ENCODE results near the gene TRIM2.

TRIM2 gene

DNA sequence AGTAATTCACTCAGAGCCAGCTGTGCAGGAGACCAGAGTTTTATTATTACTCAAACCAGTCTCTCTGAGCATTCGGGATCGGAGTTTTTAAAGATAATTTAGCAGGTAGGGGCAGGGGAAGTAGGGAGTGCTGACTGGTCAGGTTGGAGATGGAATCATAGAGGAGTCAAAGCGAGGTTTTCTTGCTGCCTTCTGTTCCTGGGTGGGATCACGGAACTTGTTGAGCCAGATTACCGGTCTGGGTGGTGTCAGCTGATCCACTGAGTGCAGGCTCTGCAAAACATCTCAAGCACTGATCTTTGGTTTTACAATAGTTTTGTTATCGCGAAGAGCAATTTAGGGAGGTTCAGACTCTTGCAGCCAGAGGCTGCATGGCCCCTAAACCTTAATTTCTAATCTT lies 63.6 kb downstream of the TRIM2 start:
- Histone ChIP-seq H3K9me3 (replicated peaks in 1 of 2; ENCODE audit: control insufficient read depth in 2 of 2, insufficient read depth in 1 of 2, low read depth in 1 of 2, low read length in 2 of 2) (peaks cover 3 to 9% of the 10 kb centered on the region in 2 donors), H3K4me2 (ENCODE audit: insufficient read depth, low read length, poor library complexity, severe bottlenecking) (no peak overlapping the region), H3K4ac (ENCODE audit: low read length) (no peak overlapping the region), H2BK5ac (ENCODE audit: low read length) (no peak overlapping the region), H3K4me3 (ENCODE audit: low read length in 2 of 2) (no peak overlapping the region), H3K79me1 (ENCODE audit: low read depth, low read length) (no peaks in the 10 kb centered on the region), H4K8ac (ENCODE audit: low read depth, low read length) (no peak overlapping the region), H2AFZ (ENCODE audit: low read length) (no peak overlapping the region), H3K27me3 (ENCODE audit: control insufficient read depth in 3 of 3, insufficient read depth in 3 of 3, low read depth in 1 of 3, low read length in 3 of 3) (no peaks in the 10 kb centered on the region), H4K91ac (ENCODE audit: low read depth, low read length, poor library complexity) (no peak overlapping the region), H2BK15ac (ENCODE audit: low read length) (no peak overlapping the region), H3K18ac (ENCODE audit: low read length) (no peak overlapping the region), H3K14ac (ENCODE audit: low read length) (no peak overlapping the region), H2BK12ac (ENCODE audit: low read length) (no peak overlapping the region), H3K9ac (ENCODE audit: low read depth, low read length, poor library complexity) (no peak overlapping the region), H3K4me1 (ENCODE audit: control insufficient read depth in 2 of 2, insufficient read depth in 1 of 2, low read depth in 1 of 2, low read length in 2 of 2) (peaks cover 3 to 30% of the 10 kb centered on the region in 2 donors), H3K36me3 (replicated peaks in 1 of 2; ENCODE audit: control insufficient read depth in 2 of 2, insufficient read depth in 2 of 2, low read length in 2 of 2) (peaks cover 9 to 46% of the 10 kb centered on the region in 2 donors), H3K23ac (ENCODE audit: low read depth, low read length, poor library complexity) (no peak overlapping the region), H2AK5ac (ENCODE audit: low read depth, low read length) (no peak overlapping the region), H3K27ac (replicated peaks; ENCODE audit: low read length) (no peak overlapping the region), H2BK120ac (ENCODE audit: low read depth, low read length) (no peak overlapping the region)
- DNase-seq (ENCODE audit: low spot score): no peak
- no CpG with 5 or more reads among the region's 7 CpGs for WGBS, 2 donors (ENCODE audit: extremely low coverage in 2 of 2, insufficient read length in 2 of 2, insufficient replicate concordance in 1 of 2)

DNA sequence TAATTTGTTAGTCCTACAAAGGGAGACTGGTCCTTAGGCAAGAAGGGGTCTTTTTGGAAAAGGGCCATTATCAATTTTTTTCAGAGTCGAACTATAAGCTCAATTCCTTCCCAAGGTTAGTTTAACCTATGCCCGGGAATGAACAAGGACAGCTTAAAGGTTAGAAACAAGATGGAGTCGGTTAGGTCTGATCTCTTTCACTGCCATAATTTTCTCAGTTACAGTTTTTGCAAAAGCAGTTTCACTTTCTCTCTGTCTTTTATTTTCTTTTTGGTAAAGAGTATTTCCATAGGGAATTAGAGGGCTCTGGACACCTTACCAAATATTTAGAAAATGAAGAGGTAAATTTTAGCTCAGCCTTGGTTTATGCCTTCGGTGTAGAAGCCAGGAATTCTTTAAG lies 64.1 kb downstream of the TRIM2 start:
- Histone ChIP-seq H3K27ac (replicated peaks; ENCODE audit: low read length) (no peak overlapping the region), H2BK15ac (ENCODE audit: low read length) (no peak overlapping the region), H3K27me3 (ENCODE audit: control insufficient read depth in 3 of 3, insufficient read depth in 3 of 3, low read depth in 1 of 3, low read length in 3 of 3) (no peaks in the 10 kb centered on the region), H3K4ac (ENCODE audit: low read length) (no peak overlapping the region), H3K9ac (ENCODE audit: low read depth, low read length, poor library complexity) (no peak overlapping the region), H3K18ac (ENCODE audit: low read length) (no peak overlapping the region), H3K4me3 (ENCODE audit: low read length in 2 of 2) (no peak overlapping the region), H3K4me2 (ENCODE audit: insufficient read depth, low read length, poor library complexity, severe bottlenecking) (no peak overlapping the region), H3K9me3 (replicated peaks in 1 of 2; ENCODE audit: control insufficient read depth in 2 of 2, insufficient read depth in 1 of 2, low read depth in 1 of 2, low read length in 2 of 2) (peaks cover 0 to 5% of the 10 kb centered on the region in 2 donors), H2BK12ac (ENCODE audit: low read length) (no peak overlapping the region), H4K91ac (ENCODE audit: low read depth, low read length, poor library complexity) (no peak overlapping the region), H3K23ac (ENCODE audit: low read depth, low read length, poor library complexity) (no peak overlapping the region), H2AFZ (ENCODE audit: low read length) (no peak overlapping the region), H3K14ac (ENCODE audit: low read length) (no peak overlapping the region), H2BK120ac (ENCODE audit: low read depth, low read length) (no peak overlapping the region), H2BK5ac (ENCODE audit: low read length) (no peak overlapping the region), H2AK5ac (ENCODE audit: low read depth, low read length) (no peak overlapping the region), H3K36me3 (replicated peaks in 1 of 2; ENCODE audit: control insufficient read depth in 2 of 2, insufficient read depth in 2 of 2, low read length in 2 of 2) (peaks cover 9 to 44% of the 10 kb centered on the region in 2 donors), H3K4me1 (ENCODE audit: control insufficient read depth in 2 of 2, insufficient read depth in 1 of 2, low read depth in 1 of 2, low read length in 2 of 2) (peaks cover 3 to 30% of the 10 kb centered on the region in 2 donors), H4K8ac (ENCODE audit: low read depth, low read length) (no peak overlapping the region), H3K79me1 (ENCODE audit: low read depth, low read length) (no peaks in the 10 kb centered on the region)
- WGBS, 2 donors (ENCODE audit: extremely low coverage in 2 of 2, insufficient read length in 2 of 2, insufficient replicate concordance in 1 of 2): no CpG with 5 or more reads among the region's 4 CpGs
- DNase-seq (ENCODE audit: low spot score): no peak

DNA sequence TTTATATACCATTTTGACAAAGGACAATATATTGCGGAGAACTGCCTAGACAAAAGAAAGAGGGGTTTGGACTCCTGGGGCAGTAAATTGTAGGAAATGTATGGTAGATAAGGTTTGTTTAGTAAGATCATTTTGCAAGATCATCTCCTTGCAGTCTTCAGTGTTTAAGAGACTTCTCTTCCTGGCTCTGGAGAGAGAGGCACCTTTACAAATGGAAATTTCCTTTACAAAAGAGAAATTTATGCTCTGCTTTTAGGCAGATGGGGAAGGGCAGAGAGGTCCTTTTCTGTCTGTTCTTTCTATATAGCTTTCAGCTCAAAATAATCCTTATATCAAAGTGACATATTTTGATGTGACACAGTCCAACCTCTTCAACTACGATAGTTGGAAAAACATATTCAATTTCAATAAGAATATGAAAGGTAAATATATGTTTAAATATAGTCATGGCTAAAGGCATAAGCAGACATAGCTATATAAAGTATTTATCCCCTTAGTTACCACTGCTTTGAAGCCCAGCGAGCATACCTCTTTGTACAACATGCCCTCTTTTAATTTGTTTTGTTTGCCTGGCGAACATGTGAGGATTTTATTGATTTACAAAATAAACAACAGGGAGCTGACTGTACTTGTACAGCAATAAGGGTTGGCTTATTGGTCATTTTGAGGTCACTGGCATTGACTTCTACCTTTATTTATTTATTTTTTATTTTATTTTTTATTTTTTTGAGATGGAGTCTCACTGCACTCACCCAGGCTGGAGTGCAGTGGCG lies 65.2 kb downstream of the TRIM2 start:
- Histone ChIP-seq H3K9me3 (replicated peaks in 1 of 2; ENCODE audit: control insufficient read depth in 2 of 2, insufficient read depth in 1 of 2, low read depth in 1 of 2, low read length in 2 of 2) (peaks cover 0 to 3% of the 10 kb centered on the region in 2 donors), H3K79me1 (ENCODE audit: low read depth, low read length) (no peaks in the 10 kb centered on the region), H2AFZ (ENCODE audit: low read length) (no peak overlapping the region), H3K9ac (ENCODE audit: low read depth, low read length, poor library complexity) (no peak overlapping the region), H3K4ac (ENCODE audit: low read length) (no peak overlapping the region), H3K27ac (replicated peaks; ENCODE audit: low read length) (no peak overlapping the region), H3K14ac (ENCODE audit: low read length) (no peak overlapping the region), H2BK5ac (ENCODE audit: low read length) (no peak overlapping the region), H3K23ac (ENCODE audit: low read depth, low read length, poor library complexity) (no peak overlapping the region), H3K18ac (ENCODE audit: low read length) (no peak overlapping the region), H3K4me1 (ENCODE audit: control insufficient read depth in 2 of 2, insufficient read depth in 1 of 2, low read depth in 1 of 2, low read length in 2 of 2) (peaks cover 3 to 30% of the 10 kb centered on the region in 2 donors), H2BK120ac (ENCODE audit: low read depth, low read length) (no peak overlapping the region), H3K36me3 (replicated peaks in 1 of 2; ENCODE audit: control insufficient read depth in 2 of 2, insufficient read depth in 2 of 2, low read length in 2 of 2) (peaks cover 9 to 44% of the 10 kb centered on the region in 2 donors), H3K27me3 (ENCODE audit: control insufficient read depth in 3 of 3, insufficient read depth in 3 of 3, low read depth in 1 of 3, low read length in 3 of 3) (no peaks in the 10 kb centered on the region), H2BK15ac (ENCODE audit: low read length) (no peak overlapping the region), H3K4me2 (ENCODE audit: insufficient read depth, low read length, poor library complexity, severe bottlenecking) (no peak overlapping the region), H4K8ac (ENCODE audit: low read depth, low read length) (no peak overlapping the region), H3K4me3 (ENCODE audit: low read length in 2 of 2) (no peak overlapping the region), H4K91ac (ENCODE audit: low read depth, low read length, poor library complexity) (no peak overlapping the region), H2AK5ac (ENCODE audit: low read depth, low read length) (no peak overlapping the region), H2BK12ac (ENCODE audit: low read length) (no peak overlapping the region)
- WGBS, 2 donors (ENCODE audit: extremely low coverage in 2 of 2, insufficient read length in 2 of 2, insufficient replicate concordance in 1 of 2): no CpG with 5 or more reads among the region's 5 CpGs
- no peak for DNase-seq (ENCODE audit: low spot score)

DNA sequence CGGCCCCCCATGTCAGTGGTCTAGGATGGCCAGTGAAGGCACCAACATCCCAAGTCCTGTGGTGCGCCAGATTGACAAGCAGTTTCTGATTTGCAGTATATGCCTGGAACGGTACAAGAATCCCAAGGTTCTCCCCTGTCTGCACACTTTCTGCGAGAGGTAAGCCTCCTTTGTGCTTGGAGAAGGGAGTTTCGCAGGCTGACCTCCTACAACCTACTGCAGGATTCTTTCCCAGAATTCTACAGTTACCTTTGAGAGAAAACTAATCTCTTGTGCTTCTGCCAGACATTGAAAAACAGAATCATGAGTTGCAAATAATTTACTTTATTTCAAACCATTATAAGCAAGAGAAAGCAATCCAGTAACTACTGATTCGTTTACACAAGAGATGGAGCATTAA lies 66.1 kb downstream of the TRIM2 start:
- Histone ChIP-seq H2BK15ac (ENCODE audit: low read length) (no peak overlapping the region), H3K4me1 (ENCODE audit: control insufficient read depth in 2 of 2, insufficient read depth in 1 of 2, low read depth in 1 of 2, low read length in 2 of 2) (peaks cover 3 to 27% of the 10 kb centered on the region in 2 donors), H3K9ac (ENCODE audit: low read depth, low read length, poor library complexity) (no peak overlapping the region), H3K18ac (ENCODE audit: low read length) (no peak overlapping the region), H3K4me3 (ENCODE audit: low read length in 2 of 2) (no peak overlapping the region), H3K4me2 (ENCODE audit: insufficient read depth, low read length, poor library complexity, severe bottlenecking) (no peak overlapping the region), H2AFZ (ENCODE audit: low read length) (no peak overlapping the region), H3K36me3 (replicated peaks in 1 of 2; ENCODE audit: control insufficient read depth in 2 of 2, insufficient read depth in 2 of 2, low read length in 2 of 2) (peaks cover 9 to 49% of the 10 kb centered on the region in 2 donors), H3K14ac (ENCODE audit: low read length) (no peak overlapping the region), H2AK5ac (ENCODE audit: low read depth, low read length) (no peak overlapping the region), H3K79me1 (ENCODE audit: low read depth, low read length) (no peaks in the 10 kb centered on the region), H2BK120ac (ENCODE audit: low read depth, low read length) (no peak overlapping the region), H3K27ac (replicated peaks; ENCODE audit: low read length) (no peak overlapping the region), H3K27me3 (ENCODE audit: control insufficient read depth in 3 of 3, insufficient read depth in 3 of 3, low read depth in 1 of 3, low read length in 3 of 3) (no peaks in the 10 kb centered on the region), H3K4ac (ENCODE audit: low read length) (no peak overlapping the region), H4K91ac (ENCODE audit: low read depth, low read length, poor library complexity) (no peak overlapping the region), H2BK12ac (ENCODE audit: low read length) (no peak overlapping the region), H3K9me3 (replicated peaks in 1 of 2; ENCODE audit: control insufficient read depth in 2 of 2, insufficient read depth in 1 of 2, low read depth in 1 of 2, low read length in 2 of 2) (peaks cover 0 to 3% of the 10 kb centered on the region in 2 donors), H2BK5ac (ENCODE audit: low read length) (no peak overlapping the region), H4K8ac (ENCODE audit: low read depth, low read length) (no peak overlapping the region), H3K23ac (ENCODE audit: low read depth, low read length, poor library complexity) (no peak overlapping the region)
- DNase-seq (ENCODE audit: low spot score): no peak
- no CpG with 5 or more reads among the region's 6 CpGs for WGBS, 2 donors (ENCODE audit: extremely low coverage in 2 of 2, insufficient read length in 2 of 2, insufficient replicate concordance in 1 of 2)
